Activated naive CD8-positive, alpha-beta T cell treated with anti-CD3 and anti-CD28 coated beads, Interleukin-2, amount 10 ng/mL, durations not matched to agents 7 days and 5 days (primary cell): Measurements from ENCODE around the gene KCNA1. TPM values are rescaled to one million over a fixed set of nuclear protein-coding genes. Genes with fewer than 3 reads are reported as not detected.

Source experiments
- ATAC-seq: fragments of 150-1000 bp; cut with Tn5 transposase; one replicate; pipeline ENCODE4 v1.10.0; 2021; ENCODE audit warnings: low read depth, moderate library complexity
- POLR2A ChIA-PET: fragments of 350-600 bp; sonication (Branson Sonifier 250); formaldehyde crosslinking; loops from one replicate; lab custom pipeline; 2021; ENCODE audit warnings: antibody characterized with exemption; lab: Charles Lee
- DNase-seq: peaks from one replicate; pipeline ENCODE4 v3.0.0; 2021
- H3K27ac Mint-ChIP-seq: one replicate; pipeline ENCODE4 v1.8.0; 2022; ENCODE audit warnings: mild to moderate bottlenecking, mixed read lengths
- H3K27me3 Mint-ChIP-seq: one replicate; pipeline ENCODE4 v1.8.0; 2022; ENCODE audit warnings: mild to moderate bottlenecking, moderate library complexity, mixed read lengths
- H3K36me3 Mint-ChIP-seq: one replicate; pipeline ENCODE4 v1.8.0; 2021; ENCODE audit warnings: mild to moderate bottlenecking, mixed read lengths
- H3K4me1 Mint-ChIP-seq: one replicate; pipeline ENCODE4 v1.8.0; 2021; ENCODE audit warnings: mixed read lengths
- H3K4me3 Mint-ChIP-seq: one replicate; pipeline ENCODE4 v1.8.0; 2022; ENCODE audit warnings: mild to moderate bottlenecking, moderate library complexity, mixed read lengths
- H3K9me3 Mint-ChIP-seq: one replicate; pipeline ENCODE4 v1.8.0; 2021; ENCODE audit warnings: mixed read lengths
- total RNA-seq, 2 experiments: library from RNA; stranded (reverse); gene quantifications; one replicate each; pipeline ENCODE4 v1.2.3, GENCODE V29; 2021

Gene KCNA1
- total RNA-seq, 2 experiments from 2014 or later: not detected

- no peak overlapping the region for H3K4me3 Mint-ChIP-seq
- H3K4me1 Mint-ChIP-seq: peaks cover 3% of the 10 kb centered on the region
- H3K9me3 Mint-ChIP-seq: no peaks in the 10 kb centered on the region
- H3K27ac Mint-ChIP-seq: no peak overlapping the region
- ATAC-seq (no peak), DNase-seq (no peak)
- H3K27me3 Mint-ChIP-seq: peaks cover 32% of the 10 kb centered on the region
- POLR2A ChIA-PET: no interaction called here
- no peaks in the 10 kb centered on the region for H3K36me3 Mint-ChIP-seq
Observed at GRCh38 chr12:4958697-4959375, 49.1 kb downstream of the KCNA1 start.

GRCh38 chr12:4959381-4959780 lies 49.7 kb downstream of the KCNA1 start:
- H3K36me3 Mint-ChIP-seq: no peaks in the 10 kb centered on the region
- H3K27ac Mint-ChIP-seq: no peak overlapping the region
- POLR2A ChIA-PET: no interaction called here
- H3K4me1 Mint-ChIP-seq: peaks cover 3% of the 10 kb centered on the region
- no peak for ATAC-seq
- no peak overlapping the region for H3K4me3 Mint-ChIP-seq
- no peak for DNase-seq
- no peaks in the 10 kb centered on the region for H3K9me3 Mint-ChIP-seq
- peaks cover 28% of the 10 kb centered on the region for H3K27me3 Mint-ChIP-seq

DNA sequence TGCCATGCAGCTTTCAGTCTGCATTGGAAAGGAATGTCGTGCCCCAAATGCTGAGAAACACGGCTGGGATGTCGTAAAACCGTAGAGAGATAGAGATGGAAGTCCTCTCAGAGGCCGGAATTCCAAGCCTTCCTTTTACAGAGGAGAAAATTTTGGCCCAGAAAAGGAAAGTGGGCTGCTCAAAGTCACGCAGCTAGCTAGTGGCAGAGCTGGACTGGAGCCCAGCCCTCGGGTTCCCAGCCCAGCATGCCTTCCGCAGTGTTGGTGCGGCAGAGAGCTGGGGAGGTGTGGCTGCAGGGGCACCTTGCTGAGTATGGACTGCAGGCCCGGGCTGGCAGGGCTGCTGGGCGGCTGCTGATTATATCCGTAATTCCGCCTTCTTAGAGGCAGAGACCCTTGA lies 50.3 kb downstream of the KCNA1 start:
- H3K27ac Mint-ChIP-seq: no peak overlapping the region
- POLR2A ChIA-PET: interaction anchor here (0.5 kb wide), 1 partner anchor 1672 kb away, joined by 4 read pairs; no protein-coding TSS in a partner anchor
- ATAC-seq: no peak

DNA sequence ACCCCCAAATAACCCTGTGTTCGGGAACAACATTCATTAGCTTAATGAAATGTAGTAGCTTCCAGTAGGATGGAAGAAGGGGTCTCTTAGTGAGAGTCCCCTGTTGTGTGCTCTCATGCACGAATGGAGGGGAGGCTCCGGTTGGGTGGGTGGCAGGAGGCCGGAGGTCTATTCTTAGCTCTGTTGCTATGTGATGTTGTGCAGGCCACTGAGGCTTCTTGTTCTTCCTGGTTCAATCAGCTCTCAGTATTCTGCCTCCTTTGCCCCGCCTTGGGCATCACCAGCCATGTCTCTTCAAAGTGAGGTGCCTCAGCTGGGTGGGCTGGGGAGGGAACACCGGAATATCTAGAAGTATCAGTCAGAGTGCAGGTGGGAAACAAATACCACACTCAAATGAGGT lies 50.8 kb downstream of the KCNA1 start:
- H3K27me3 Mint-ChIP-seq: peaks cover 28% of the 10 kb centered on the region
- no peak overlapping the region for H3K27ac Mint-ChIP-seq
- no peaks in the 10 kb centered on the region for H3K9me3 Mint-ChIP-seq
- no peaks in the 10 kb centered on the region for H3K36me3 Mint-ChIP-seq
- POLR2A ChIA-PET: interaction anchor here (0.5 kb wide), 1 partner anchor 1672 kb away, joined by 4 read pairs; no protein-coding TSS in a partner anchor
- H3K4me1 Mint-ChIP-seq: no peaks in the 10 kb centered on the region
- DNase-seq: no peak
- no peak overlapping the region for H3K4me3 Mint-ChIP-seq
- no peak for ATAC-seq

More for the DNA sequence above, 50.3 kb downstream of the KCNA1 start:
- H3K4me1 Mint-ChIP-seq: no peaks in the 10 kb centered on the region
- no peak overlapping the region for H3K4me3 Mint-ChIP-seq
- H3K27me3 Mint-ChIP-seq: peaks cover 28% of the 10 kb centered on the region
- H3K36me3 Mint-ChIP-seq: no peaks in the 10 kb centered on the region
- no peaks in the 10 kb centered on the region for H3K9me3 Mint-ChIP-seq
- no peak for DNase-seq

- ATAC-seq (no peak), DNase-seq (no peak)
- no peaks in the 10 kb centered on the region for H3K36me3 Mint-ChIP-seq
- H3K27ac Mint-ChIP-seq: no peak overlapping the region
- no peaks in the 10 kb centered on the region for H3K4me1 Mint-ChIP-seq
- H3K4me3 Mint-ChIP-seq: no peak overlapping the region
- POLR2A ChIA-PET: no interaction called here
- H3K9me3 Mint-ChIP-seq: no peaks in the 10 kb centered on the region
- H3K27me3 Mint-ChIP-seq: peaks cover 25% of the 10 kb centered on the region
Observed at GRCh38 chr12:4961311-4961710, 51.6 kb downstream of the KCNA1 start.

- Mint-ChIP-seq H3K4me1 (no peaks in the 10 kb centered on the region), H3K27ac (no peak overlapping the region), H3K27me3 (peaks cover 25% of the 10 kb centered on the region), H3K9me3 (no peaks in the 10 kb centered on the region), H3K36me3 (no peaks in the 10 kb centered on the region), H3K4me3 (no peak overlapping the region)
- ATAC-seq (no peak), DNase-seq (no peak)
- POLR2A ChIA-PET: no interaction called here
Observed at GRCh38 chr12:4962539-4963486, 53.1 kb downstream of the KCNA1 start.

Other genes with a start within 250 kb of the KCNA1 start
- under 1 TPM; 0.33 to 0.71 TPM for gene GALNT8, start 189.5 kb upstream of the KCNA1 start, total RNA-seq
- gene KCNA5, start 134.0 kb downstream of the KCNA1 start, total RNA-seq: not detected